MM.1S (cell line): ENCODE measurements around the gene SMOC1.

Experiments
- EZH2 ChIP-seq: fragments of 300-600 bp; sonication (generic); optimal IDR thresholded peaks from 2 replicates; pipeline ENCODE3; 2017; ENCODE audit warnings: low read depth, mild to moderate bottlenecking, antibody characterized with exemption, low read length, mixed read lengths
- EZH2phosphoT487 ChIP-seq: fragments of 300-600 bp; sonication (generic); IDR thresholded peaks from 2 replicates; pipeline ENCODE4 v1.6.1; 2018; ENCODE audit warnings: antibody characterized with exemption, low read length
- TF ChIP-seq, protein P1 (sequence below): fragments of 300-600 bp; sonication (generic); IDR thresholded peaks from 2 replicates; pipeline ENCODE4 v1.5.1; 2016; ENCODE audit warnings: antibody characterized with exemption, low read length, mixed read lengths

DNA sequence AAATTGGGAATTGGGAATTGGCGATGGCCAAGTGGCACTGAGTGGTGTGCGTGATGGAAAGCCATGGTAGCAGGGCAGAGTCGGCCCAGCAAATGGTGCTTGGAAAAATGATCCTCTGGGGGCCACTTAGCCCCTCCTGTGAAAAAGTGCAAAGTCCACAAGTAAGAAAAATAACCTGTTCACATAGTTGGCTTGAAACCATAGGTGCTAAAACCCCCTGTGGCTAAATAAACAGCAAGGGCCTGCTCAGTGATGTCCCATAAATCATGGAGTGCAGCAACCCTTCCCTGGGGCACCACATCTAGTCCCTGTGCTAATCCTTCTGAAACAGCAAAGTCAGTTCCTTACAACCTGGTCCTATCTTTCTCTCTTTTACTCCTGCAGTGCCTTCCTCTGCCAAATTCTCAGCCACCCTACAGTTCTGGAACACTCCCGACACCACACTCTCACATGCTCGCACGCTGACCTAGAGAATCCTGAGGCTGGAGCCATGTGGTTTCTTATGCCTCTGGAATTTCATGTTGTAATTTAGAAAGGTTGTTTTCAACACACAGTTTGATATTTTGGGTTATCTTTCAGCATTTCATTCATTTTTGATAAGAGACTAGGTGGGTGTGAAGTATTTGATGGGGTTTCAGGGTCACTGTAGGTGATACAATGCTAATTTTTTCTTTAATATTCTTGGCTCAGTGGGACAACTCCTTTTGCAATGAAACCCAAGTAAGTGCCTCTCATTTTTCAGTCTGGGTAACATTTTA lies 123.6 kb downstream of the SMOC1 start:
- TF ChIP-seq, protein P1, sequence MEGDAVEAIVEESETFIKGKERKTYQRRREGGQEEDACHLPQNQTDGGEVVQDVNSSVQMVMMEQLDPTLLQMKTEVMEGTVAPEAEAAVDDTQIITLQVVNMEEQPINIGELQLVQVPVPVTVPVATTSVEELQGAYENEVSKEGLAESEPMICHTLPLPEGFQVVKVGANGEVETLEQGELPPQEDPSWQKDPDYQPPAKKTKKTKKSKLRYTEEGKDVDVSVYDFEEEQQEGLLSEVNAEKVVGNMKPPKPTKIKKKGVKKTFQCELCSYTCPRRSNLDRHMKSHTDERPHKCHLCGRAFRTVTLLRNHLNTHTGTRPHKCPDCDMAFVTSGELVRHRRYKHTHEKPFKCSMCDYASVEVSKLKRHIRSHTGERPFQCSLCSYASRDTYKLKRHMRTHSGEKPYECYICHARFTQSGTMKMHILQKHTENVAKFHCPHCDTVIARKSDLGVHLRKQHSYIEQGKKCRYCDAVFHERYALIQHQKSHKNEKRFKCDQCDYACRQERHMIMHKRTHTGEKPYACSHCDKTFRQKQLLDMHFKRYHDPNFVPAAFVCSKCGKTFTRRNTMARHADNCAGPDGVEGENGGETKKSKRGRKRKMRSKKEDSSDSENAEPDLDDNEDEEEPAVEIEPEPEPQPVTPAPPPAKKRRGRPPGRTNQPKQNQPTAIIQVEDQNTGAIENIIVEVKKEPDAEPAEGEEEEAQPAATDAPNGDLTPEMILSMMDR: no peak
- TF ChIP-seq EZH2phosphoT487 (no peak), EZH2 (no peak)
